Astrocyte (in vitro differentiated cells and primary cell): Measurements from ENCODE around the gene EEF2K. TPM values are rescaled to one million over a fixed set of nuclear protein-coding genes. Genes with fewer than 3 reads are reported as not detected.

Source experiments
- DNase-seq: peaks from one replicate; pipeline ENCODE4 v3.0.0-alpha.2; 2010; ENCODE audit warnings: low read depth
- FAIRE-seq: peaks from 2 replicates; lab custom pipeline; 2011; peaks lifted over from hg19 to GRCh38; lab: Jason Lieb, UNC
- H2AFZ ChIP-seq: 2 replicates; pipeline ENCODE4 v1.6.0; 2012; ENCODE audit warnings: low read depth, low read length, inconsistent platforms
- H3K27ac ChIP-seq: 2 replicates; pipeline ENCODE4 v1.5.1; 2011; ENCODE audit warnings: low read depth, low read length, inconsistent platforms
- H3K27me3 ChIP-seq: 2 replicates; pipeline ENCODE4 v1.6.0; 2011; ENCODE audit warnings: low read length, inconsistent platforms; ENCODE audit not compliant: insufficient read depth
- H3K36me3 ChIP-seq: 2 replicates; pipeline ENCODE4 v1.5.1; 2011; ENCODE audit warnings: low read length, inconsistent platforms; ENCODE audit not compliant: insufficient read depth
- H3K4me1 ChIP-seq: 2 replicates; pipeline ENCODE4 v1.5.1; 2011; ENCODE audit warnings: low read length, inconsistent platforms; ENCODE audit not compliant: insufficient read depth
- H3K4me2 ChIP-seq: 2 replicates; pipeline ENCODE4 v1.6.0; 2012; ENCODE audit warnings: low read length, inconsistent platforms
- H3K4me3 ChIP-seq: 2 replicates; pipeline ENCODE4 v1.5.1; 2011; ENCODE audit warnings: low read depth, mild to moderate bottlenecking, low read length, inconsistent platforms; ENCODE audit not compliant: insufficient read depth
- H3K79me2 ChIP-seq: 2 replicates; pipeline ENCODE4 v1.6.0; 2012; ENCODE audit warnings: mild to moderate bottlenecking, low read length, inconsistent platforms; ENCODE audit not compliant: insufficient read depth
- H3K9ac ChIP-seq: 2 replicates; pipeline ENCODE4 v1.6.0; 2012; ENCODE audit warnings: mild to moderate bottlenecking, low read length, inconsistent platforms
- H3K9me3 ChIP-seq: 2 replicates; pipeline ENCODE4 v1.5.1; 2012; ENCODE audit warnings: low read depth, mild to moderate bottlenecking, low read length, inconsistent platforms; ENCODE audit not compliant: insufficient read depth
- H4K20me1 ChIP-seq: 2 replicates; pipeline ENCODE4 v1.6.0; 2012; ENCODE audit warnings: low read length, inconsistent platforms; ENCODE audit not compliant: insufficient read depth
- H3K27ac Mint-ChIP-seq: one replicate; pipeline ENCODE4 v1.8.0; 2021; ENCODE audit warnings: mild to moderate bottlenecking, mixed read lengths; ENCODE audit not compliant: unreplicated experiment
- H3K27me3 Mint-ChIP-seq: one replicate; pipeline ENCODE4 v1.8.0; 2021; ENCODE audit warnings: low read depth, mixed read lengths; ENCODE audit not compliant: unreplicated experiment
- H3K36me3 Mint-ChIP-seq: one replicate; pipeline ENCODE4 v1.8.0; 2021; ENCODE audit warnings: low read depth, mixed read lengths; ENCODE audit not compliant: unreplicated experiment
- H3K4me1 Mint-ChIP-seq: one replicate; pipeline ENCODE4 v1.8.0; 2021; ENCODE audit warnings: low read depth, mixed read lengths; ENCODE audit not compliant: unreplicated experiment
- H3K4me3 Mint-ChIP-seq: one replicate; pipeline ENCODE4 v1.8.0; 2021; ENCODE audit warnings: mild to moderate bottlenecking, moderate library complexity, mixed read lengths; ENCODE audit not compliant: unreplicated experiment
- H3K9me3 Mint-ChIP-seq: one replicate; pipeline ENCODE4 v1.8.0; 2021; ENCODE audit warnings: mild to moderate bottlenecking, mixed read lengths; ENCODE audit not compliant: unreplicated experiment
- EZH2 ChIP-seq: IDR thresholded peaks from 2 replicates; pipeline ENCODE4 v1.6.1; 2012; ENCODE audit warnings: mild to moderate bottlenecking, low read length, inconsistent platforms; ENCODE audit not compliant: insufficient read depth
- total RNA-seq: library from RNA; stranded (reverse); gene quantifications from 2 replicates; pipeline ENCODE4 v1.2.1, GENCODE V29; 2021
- TF ChIP-seq, protein P1 (sequence below): IDR thresholded peaks from 2 replicates; pipeline ENCODE4 v1.5.1; 2011; ENCODE audit warnings: low read depth, mild to moderate bottlenecking, inconsistent platforms, low read length, moderate library complexity; ENCODE audit not compliant: insufficient read depth

Gene EEF2K
- total RNA-seq, 1 donor from 2014 or later = 20.9 TPM

DNA sequence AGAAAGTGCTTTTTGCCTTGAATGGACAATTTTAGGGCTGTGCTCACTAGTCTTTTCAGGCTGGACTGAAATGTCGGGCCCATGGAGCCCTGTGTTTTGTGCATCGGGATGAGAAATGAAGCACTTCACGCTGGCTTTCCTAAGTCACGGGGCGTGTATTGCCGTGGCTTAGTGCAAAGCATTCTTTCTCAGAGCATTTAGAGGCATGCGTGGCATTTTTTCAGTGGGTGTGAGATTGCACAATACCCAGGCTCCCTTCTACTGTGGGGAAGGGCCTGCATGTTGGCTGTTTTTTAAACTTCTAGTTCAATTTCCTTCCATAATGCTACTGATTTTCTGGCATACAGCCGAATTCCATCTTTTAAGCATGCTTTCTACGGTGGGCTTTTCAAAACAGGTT lies 78.6 kb downstream of the EEF2K start:
- no peaks in the 10 kb centered on the region for H3K9me3 Mint-ChIP-seq
- H3K36me3 Mint-ChIP-seq = peaks cover 20% of the 10 kb centered on the region
- no peak overlapping the region for H3K27ac Mint-ChIP-seq
- H3K36me3 ChIP-seq = peaks cover 38% of the 10 kb centered on the region
- H3K27ac ChIP-seq = no peak overlapping the region
- no peaks in the 10 kb centered on the region for H3K27me3 ChIP-seq
- no peaks in the 10 kb centered on the region for H3K4me1 ChIP-seq
- H3K4me3 Mint-ChIP-seq = no peak overlapping the region
- H3K4me2 ChIP-seq = no peak overlapping the region
- DNase-seq (peak; percentile 64), FAIRE-seq (no peak)
- H2AFZ ChIP-seq = no peak overlapping the region
- TF ChIP-seq, protein P1, sequence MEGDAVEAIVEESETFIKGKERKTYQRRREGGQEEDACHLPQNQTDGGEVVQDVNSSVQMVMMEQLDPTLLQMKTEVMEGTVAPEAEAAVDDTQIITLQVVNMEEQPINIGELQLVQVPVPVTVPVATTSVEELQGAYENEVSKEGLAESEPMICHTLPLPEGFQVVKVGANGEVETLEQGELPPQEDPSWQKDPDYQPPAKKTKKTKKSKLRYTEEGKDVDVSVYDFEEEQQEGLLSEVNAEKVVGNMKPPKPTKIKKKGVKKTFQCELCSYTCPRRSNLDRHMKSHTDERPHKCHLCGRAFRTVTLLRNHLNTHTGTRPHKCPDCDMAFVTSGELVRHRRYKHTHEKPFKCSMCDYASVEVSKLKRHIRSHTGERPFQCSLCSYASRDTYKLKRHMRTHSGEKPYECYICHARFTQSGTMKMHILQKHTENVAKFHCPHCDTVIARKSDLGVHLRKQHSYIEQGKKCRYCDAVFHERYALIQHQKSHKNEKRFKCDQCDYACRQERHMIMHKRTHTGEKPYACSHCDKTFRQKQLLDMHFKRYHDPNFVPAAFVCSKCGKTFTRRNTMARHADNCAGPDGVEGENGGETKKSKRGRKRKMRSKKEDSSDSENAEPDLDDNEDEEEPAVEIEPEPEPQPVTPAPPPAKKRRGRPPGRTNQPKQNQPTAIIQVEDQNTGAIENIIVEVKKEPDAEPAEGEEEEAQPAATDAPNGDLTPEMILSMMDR = no peak
- no peak for TF ChIP-seq EZH2
- H3K9me3 ChIP-seq = no peaks in the 10 kb centered on the region
- no peaks in the 10 kb centered on the region for H3K79me2 ChIP-seq
- H3K4me1 Mint-ChIP-seq = peaks cover 8% of the 10 kb centered on the region
- no peaks in the 10 kb centered on the region for H3K27me3 Mint-ChIP-seq
- no peak overlapping the region for H3K9ac ChIP-seq
- no peaks in the 10 kb centered on the region for H4K20me1 ChIP-seq
- H3K4me3 ChIP-seq = no peak overlapping the region

DNA sequence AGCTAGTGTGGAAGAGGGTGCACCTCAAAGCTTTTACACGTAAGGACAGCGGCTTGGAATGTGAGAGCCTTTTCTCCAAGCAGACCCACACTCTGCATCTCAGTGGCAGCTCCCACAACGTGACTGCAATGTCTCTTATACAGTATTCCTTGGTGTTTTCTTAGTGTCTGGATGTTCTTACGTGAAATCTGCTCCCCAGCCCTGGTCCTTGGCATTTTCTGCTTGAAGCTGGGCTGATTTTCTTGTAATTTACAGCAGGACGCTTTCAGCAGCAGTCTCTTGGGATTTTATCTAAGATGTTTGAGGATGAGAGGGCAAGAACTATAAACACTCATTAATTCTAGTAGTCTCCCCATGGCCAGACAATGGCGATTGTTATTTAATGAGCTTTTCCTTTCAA lies 79.0 kb downstream of the EEF2K start:
- DNase-seq = no peak
- no peak overlapping the region for H2AFZ ChIP-seq
- H3K4me3 ChIP-seq = no peak overlapping the region
- Mint-ChIP-seq H3K9me3 (no peaks in the 10 kb centered on the region), H3K4me3 (no peak overlapping the region), H3K27me3 (no peaks in the 10 kb centered on the region), H3K36me3 (peaks cover 18% of the 10 kb centered on the region), H3K27ac (no peak overlapping the region), H3K4me1 (peaks cover 8% of the 10 kb centered on the region)
- no peak for FAIRE-seq
- peaks cover 38% of the 10 kb centered on the region for H3K36me3 ChIP-seq
- H3K4me2 ChIP-seq = no peak overlapping the region
- TF ChIP-seq EZH2 = no peak
- TF ChIP-seq, protein P1 = no peak
- no peak overlapping the region for H3K9ac ChIP-seq
- no peaks in the 10 kb centered on the region for H3K4me1 ChIP-seq
- no peaks in the 10 kb centered on the region for H3K79me2 ChIP-seq
- no peaks in the 10 kb centered on the region for H4K20me1 ChIP-seq
- no peaks in the 10 kb centered on the region for H3K9me3 ChIP-seq
- no peaks in the 10 kb centered on the region for H3K27me3 ChIP-seq
- no peak overlapping the region for H3K27ac ChIP-seq

DNA sequence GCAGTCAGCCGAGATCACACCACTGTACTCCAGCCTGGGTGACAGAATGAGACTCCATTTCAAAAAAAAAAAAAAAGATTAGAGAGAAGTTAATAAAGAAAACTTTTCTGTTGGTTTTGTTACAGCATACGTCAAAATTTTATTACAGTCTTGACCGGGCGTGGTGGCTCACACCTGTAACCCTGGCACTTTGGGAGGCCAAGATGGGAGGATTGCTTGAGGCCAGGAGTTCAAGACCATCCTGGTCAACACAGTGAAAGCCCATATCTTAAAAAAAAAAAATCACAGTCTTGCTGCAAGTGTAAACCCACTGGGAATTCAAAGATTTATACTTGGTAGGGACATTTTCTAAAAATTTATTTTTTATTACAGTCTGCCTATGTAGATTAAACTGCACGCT lies 84.9 kb downstream of the EEF2K start:
- Histone ChIP-seq H3K4me2 (no peak overlapping the region), H3K27me3 (no peaks in the 10 kb centered on the region), H3K27ac (no peak overlapping the region), H3K9me3 (no peaks in the 10 kb centered on the region), H3K36me3 (peaks cover 7% of the 10 kb centered on the region), H2AFZ (no peak overlapping the region), H3K79me2 (no peaks in the 10 kb centered on the region), H3K9ac (no peak overlapping the region), H3K4me1 (no peaks in the 10 kb centered on the region), H3K4me3 (no peak overlapping the region), H4K20me1 (no peaks in the 10 kb centered on the region)
- Mint-ChIP-seq H3K4me1 (peaks cover 1% of the 10 kb centered on the region), H3K27ac (peak overlapping the region; percentile 92), H3K36me3 (peaks cover 2% of the 10 kb centered on the region), H3K9me3 (no peaks in the 10 kb centered on the region), H3K4me3 (no peak overlapping the region), H3K27me3 (no peaks in the 10 kb centered on the region)
- DNase-seq = no peak
- TF ChIP-seq, protein P1 = no peak
- no peak for TF ChIP-seq EZH2
- no peak for FAIRE-seq
